GM12801 (cell line): Measurements from ENCODE around the gene ANKS4B.

Experiments used
- TF ChIP-seq, protein P1 (sequence below): IDR thresholded peaks from one replicate; pipeline ENCODE4 v1.5.1; 2011; ENCODE audit warnings: control low read depth; ENCODE audit not compliant: insufficient read length; ENCODE audit errors: extremely low read depth

The ANKS4B gene

DNA sequence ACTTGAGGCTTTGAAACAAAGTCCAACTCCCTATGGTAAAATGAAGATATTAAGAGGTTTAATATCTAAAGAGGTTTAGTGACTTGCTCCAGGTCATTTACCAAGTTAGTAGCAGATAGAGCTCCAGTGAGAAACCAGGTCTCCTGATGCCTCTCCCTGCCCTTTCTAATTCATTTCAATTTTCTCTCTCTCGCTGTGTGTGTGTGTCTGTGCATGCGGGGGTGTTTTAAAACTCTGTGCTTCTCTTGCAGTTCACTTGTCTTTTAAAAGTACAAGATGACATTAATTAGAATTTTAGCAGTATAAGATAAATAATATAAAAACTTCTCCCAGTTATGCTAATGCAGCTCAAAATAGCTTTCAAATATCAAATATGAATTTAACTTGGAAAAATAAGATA, 13.9 kb upstream of the ANKS4B start:
- TF ChIP-seq, protein P1, sequence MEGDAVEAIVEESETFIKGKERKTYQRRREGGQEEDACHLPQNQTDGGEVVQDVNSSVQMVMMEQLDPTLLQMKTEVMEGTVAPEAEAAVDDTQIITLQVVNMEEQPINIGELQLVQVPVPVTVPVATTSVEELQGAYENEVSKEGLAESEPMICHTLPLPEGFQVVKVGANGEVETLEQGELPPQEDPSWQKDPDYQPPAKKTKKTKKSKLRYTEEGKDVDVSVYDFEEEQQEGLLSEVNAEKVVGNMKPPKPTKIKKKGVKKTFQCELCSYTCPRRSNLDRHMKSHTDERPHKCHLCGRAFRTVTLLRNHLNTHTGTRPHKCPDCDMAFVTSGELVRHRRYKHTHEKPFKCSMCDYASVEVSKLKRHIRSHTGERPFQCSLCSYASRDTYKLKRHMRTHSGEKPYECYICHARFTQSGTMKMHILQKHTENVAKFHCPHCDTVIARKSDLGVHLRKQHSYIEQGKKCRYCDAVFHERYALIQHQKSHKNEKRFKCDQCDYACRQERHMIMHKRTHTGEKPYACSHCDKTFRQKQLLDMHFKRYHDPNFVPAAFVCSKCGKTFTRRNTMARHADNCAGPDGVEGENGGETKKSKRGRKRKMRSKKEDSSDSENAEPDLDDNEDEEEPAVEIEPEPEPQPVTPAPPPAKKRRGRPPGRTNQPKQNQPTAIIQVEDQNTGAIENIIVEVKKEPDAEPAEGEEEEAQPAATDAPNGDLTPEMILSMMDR: no peak

DNA sequence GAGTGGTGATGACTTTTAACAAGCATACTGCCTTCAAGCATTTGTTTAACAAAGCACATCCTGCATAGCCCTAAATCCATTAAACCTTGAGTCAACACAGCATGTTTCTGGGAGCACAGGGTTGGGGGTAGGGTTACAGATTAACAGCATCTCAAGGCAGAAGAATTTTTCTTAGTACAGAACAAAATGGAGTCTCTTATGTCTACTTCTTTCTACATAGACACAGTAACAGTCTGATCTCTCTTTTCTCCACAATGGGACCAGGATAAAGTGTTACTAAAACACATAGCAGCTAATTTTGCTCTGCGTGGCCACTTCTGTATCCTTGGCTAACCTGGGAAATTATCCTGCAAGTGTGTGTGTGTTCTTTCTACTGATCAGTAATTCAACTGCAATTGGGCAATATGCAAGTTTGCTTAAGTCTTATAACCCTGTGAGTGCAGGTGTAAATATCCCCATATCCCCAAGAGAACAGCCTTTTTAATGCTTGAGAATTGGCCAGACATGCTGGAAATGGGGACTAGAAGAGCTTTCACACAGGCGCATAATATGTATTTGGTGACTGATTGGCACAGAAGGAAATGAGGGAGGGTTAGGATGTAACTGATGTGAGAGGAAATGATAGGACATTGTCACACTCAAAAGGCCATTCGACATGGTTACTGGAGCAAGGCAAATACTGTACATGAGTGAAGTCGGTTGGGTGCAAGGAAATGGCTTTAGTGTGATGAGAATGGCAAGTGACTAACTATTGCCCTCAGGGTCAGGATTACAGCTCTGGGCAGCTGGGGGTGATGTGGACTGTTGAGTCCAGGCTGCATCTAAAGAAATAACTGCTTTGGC, 10.8 kb upstream of the ANKS4B start:
- TF ChIP-seq, protein P1: no peak

DNA sequence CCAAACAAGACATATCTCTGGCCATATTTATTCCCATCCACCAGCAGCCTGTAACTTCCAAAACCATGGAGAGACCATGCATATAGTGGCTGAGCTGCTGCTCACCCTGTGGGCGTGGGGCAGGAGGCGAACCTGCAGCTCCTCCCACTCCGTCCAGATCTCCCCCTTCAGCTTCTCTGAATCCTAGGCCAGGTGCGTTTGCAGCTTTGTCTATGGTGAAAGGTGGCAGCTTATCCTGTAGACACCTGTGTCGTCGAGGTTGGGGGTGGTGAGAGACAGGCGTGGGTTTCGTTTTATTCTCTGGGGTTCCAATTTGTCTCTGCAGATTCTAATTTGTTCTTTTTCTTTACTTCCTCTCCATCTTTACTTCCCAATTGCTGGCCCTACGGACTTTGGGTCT, 9.7 kb upstream of the ANKS4B start:
- TF ChIP-seq, protein P1: no peak

DNA sequence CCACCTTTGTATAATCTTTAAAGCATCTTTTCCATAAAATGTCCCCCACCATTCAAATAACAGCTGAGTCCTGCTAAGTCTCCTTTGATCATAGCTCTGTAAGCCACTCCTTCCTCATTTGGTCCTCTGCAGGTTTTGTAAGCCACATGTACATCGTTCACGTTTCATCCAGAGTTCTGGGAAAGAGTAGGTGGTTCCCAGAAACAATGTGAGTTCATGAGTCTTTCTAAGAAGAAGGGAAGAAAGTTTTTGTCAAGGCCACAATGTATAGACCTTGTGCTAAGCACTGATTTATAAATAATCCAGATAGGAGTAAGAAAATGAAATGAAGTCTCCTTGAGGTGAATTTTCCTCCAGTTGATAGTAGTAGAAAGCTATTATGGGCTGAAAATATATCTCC, 8.7 kb upstream of the ANKS4B start:
- TF ChIP-seq, protein P1: no peak

DNA sequence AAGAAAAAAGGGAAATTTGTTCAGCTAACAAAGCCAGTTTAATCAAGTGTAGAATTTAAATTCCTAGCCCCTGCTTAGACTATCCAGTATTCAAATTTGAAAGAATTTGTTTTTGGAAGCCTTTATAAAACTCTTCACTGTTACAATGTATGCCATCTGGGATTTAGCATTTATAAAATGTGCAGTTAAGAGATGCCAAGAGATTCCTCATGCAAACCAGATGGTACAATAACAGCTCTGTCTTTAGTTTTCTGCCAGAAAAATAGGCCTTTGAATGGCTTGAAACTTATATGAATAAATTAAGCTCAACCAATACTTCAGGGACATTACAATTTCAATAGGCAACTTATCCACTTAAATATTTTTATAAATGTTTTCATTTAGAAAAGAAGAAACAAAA, 6.8 kb upstream of the ANKS4B start:
- TF ChIP-seq, protein P1: no peak

DNA sequence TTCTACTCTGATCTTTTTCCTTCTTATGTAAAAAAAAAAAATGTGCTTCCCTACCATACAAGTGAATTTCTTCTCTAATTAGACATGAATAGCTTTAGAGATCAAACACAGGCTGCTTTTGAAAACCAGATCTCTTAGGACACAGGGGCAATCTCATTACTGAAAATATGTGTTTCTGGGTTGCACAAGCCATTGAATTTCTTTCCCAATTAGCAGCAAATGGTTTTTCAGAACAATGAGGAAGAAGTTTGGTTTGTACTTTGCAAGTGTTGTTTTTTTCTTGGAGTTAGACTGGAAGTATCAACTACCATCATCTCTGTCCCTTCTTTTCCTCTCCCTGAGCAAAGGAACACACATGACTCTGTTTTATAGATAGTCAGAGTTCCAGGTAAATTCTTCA, 5.6 kb upstream of the ANKS4B start:
- TF ChIP-seq, protein P1: no peak

DNA sequence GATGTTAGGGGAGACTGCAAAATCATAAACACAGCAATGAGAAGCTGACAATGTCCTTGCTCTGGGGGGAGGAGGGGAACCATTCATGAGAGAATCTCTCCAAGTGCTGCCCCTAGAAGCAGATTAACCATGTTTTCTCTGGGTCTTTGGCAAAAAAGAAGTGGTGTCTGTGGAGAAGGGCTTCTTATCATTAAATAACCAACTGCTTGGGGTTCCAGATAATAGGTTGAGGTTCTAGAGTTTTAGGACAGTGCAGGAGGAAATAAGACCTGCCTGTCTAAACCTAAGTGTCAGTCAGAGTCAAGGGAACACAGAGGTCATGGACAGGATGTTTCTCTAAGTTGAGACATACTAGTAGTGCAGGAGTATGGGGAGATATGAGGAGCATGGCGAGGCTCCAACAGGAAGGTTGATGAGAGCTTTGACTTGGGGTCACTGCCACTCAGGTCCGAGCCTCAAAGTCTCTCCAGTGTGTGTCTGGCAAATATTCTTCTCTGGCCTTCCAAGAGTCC, 5.1 kb upstream of the ANKS4B start:
- TF ChIP-seq, protein P1: no peak
